ENCODE data around the gene RND2.
"Not testable (repeated sequence)": the region's sequence is repeated elsewhere in the genome, so short reads cannot be mapped to it uniquely, and the experiment has no call there.

RND2 gene, protein sequence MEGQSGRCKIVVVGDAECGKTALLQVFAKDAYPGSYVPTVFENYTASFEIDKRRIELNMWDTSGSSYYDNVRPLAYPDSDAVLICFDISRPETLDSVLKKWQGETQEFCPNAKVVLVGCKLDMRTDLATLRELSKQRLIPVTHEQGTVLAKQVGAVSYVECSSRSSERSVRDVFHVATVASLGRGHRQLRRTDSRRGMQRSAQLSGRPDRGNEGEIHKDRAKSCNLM

DNA sequence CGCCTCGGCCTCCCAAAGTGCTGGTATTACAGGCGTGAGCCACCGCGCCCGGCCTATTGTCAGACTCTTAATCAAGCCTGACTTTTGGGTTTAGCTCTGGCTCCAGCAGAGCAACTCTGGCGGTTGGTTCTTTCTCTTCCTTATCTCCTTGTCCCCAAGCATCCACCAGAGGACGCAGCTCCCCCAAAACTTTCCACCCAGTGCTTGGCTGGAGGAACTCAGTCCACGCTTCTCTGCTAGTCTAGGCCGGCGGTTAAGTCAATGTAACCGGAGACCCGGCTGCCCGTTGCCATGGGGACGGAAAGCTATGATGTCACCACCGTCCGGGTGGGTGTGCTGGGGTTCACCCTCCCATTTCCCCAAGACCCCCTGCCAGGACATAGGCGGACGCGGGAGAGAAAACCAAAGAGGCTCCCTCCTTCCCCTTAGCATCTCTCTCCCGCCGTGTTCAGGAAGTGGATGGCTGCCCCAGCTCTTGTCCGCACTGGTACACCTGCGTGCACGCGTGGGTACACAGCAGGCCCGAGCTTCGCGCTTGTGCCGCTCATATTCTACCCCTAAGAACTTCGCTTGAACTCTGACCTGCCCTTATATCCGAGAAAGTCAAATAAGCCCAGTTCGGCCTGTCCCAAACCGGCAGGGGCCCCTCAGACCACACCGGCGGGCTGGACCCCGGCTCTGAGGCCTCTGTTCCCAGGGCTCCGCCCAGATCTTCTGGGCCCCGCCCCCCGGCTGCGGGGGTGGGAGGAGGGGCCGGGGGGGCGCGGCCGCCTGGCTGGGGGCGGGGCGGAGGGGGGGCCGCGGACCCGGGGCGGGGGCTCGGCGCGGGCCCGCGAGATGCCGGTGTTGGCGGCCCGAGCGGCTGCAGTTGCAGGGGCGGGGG, at the start of gene RND2:
Gene RND2 (plus strand): TSS at position 825 of the 883 bp plus-strand sequence. CDS start 117 bp downstream, outside the sequence.
- peak; percentile 87 to 88 for DNase-seq

- no peak for DNase-seq
These were observed 49.8 kb upstream of the RND2 start for GRCh38 chr17:42975265-42975664.

- DNase-seq = not testable (repeated sequence)
These were observed 49.3 kb upstream of the RND2 start for GRCh38 chr17:42975701-42976100.

GRCh38 chr17:42979511-42980273, 45.3 kb upstream of the RND2 start, which contains the start of gene PTGES3L:
Gene PTGES3L, minus strand, starts transcription at chr17:42980080. Its CDS starts 27 bp downstream, at chr17:42980053.
- no peak for DNase-seq

- peak; percentile 90 to 92 for DNase-seq
These were observed 44.7 kb upstream of the RND2 start, which contains the start of gene RUNDC1 for GRCh38 chr17:42980274-42980765. Gene RUNDC1, plus strand, starts transcription at chr17:42980565. Its CDS starts 12 bp downstream, at chr17:42980577.

GRCh38 chr17:42980766-42981397, 44.1 kb upstream of the RND2 start:
- DNase-seq = peak; percentile 42 to 62

DNA sequence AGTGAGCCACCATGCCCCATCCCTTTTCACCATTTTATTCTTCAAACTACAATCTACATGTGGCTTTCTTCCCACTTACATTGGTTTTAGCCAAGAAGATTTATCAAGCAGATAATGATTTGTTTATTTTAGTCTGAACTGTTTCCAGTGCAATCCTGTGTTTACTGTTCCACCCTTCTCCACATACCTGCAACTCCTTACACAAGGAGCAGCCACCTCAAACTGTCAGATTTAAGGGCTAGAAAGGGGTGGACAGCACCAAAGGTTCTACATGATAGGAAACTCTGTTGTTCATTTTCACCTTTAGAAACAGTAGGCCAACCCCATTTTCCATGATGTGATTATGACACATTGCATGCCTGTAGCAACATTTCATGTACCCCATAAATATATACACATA, 42.8 kb upstream of the RND2 start:
- no peak for DNase-seq

DNA sequence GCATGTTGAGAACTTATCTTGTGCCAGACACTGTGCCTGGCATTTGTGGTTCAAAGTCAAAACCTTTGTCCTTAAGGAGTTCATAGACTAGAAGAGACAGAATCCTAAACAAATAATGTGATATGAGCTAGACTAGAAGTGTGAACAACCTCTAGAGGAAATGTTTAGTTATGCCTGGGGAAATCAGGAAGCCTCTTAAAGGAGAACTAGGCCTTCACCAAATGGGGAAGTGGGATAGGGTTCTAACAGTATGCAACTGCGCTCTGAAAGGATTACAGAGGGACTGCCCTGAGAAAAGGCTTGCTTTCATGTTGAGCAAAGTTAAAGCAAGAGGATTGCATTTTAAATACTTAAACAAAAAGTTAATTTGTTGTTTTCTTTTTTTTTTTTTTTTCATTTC, 39.8 kb upstream of the RND2 start:
- DNase-seq = peak in 1 of 2 donors; percentile 19

DNA sequence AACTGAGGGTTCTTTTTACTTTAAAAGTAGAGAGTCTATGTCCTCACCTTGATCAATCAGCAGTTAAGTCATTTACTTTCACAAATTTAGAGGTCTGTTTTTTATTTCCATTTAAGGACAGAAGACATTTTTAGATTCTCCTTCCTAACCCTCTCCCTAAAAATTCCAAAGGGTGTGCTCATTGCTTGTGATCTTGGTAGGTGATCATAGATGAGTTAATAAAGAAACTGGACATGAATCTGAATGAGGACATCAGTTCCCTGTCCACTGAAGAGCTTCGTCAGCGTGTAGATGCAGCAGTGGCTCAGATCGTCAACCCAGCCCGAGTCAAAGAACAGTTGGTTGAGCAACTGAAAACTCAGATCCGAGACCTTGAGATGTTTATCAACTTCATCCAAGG, 35.9 kb upstream of the RND2 start:
- no peak for DNase-seq

DNA sequence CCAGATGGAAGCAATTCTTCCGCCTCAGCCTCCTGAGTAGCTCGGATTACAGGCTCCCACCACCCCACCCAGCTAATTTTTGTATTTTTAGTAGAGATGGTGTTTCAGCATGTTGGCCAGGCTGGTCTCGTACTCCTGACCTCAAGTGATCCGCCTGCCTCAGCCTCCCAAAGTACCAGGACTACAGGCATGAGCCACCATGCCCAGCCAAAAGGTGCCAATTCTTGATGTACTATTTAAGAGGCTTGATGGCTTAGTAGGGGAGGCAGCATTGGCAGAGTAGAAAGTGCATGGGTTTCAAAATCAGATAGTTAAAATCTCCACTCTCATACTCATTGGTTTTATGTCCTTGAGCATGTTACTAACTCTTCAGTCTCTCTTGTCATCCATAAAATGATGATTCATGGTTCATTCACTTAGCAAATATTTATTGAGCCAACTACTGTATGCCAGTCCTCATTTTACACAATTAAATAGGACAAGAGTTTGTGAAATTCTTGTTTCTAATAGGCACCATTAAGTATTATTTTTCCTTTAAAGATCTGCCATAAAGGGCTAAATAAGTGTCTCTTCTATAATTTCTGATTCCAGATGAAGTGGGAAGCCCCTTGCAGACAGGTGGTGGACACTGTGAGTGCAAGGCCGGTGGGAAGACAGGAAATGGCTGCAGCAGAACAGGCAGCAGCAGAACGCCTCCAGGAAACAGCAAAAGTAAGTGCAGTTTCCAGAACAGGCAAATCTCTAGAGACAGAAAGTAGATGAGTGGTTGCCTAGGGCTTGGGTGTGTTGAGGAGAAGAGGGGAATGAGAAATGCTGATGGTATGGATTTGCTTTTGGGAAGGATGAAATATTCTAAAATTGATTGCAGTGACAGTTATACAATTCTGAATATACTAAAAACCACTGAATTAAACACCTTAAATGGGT, 35.0 kb upstream of the RND2 start:
- no peak for DNase-seq

GRCh38 chr17:42991471-42991870, 33.6 kb upstream of the RND2 start:
- DNase-seq = no peak

GRCh38 chr17:42992872-42993271, 32.2 kb upstream of the RND2 start:
- DNase-seq = no peak

GRCh38 chr17:42993913-42994312, 31.1 kb upstream of the RND2 start:
- not testable (repeated sequence) for DNase-seq

GRCh38 chr17:42997390-42997983, 27.5 kb upstream of the RND2 start:
- no peak for DNase-seq

DNA sequence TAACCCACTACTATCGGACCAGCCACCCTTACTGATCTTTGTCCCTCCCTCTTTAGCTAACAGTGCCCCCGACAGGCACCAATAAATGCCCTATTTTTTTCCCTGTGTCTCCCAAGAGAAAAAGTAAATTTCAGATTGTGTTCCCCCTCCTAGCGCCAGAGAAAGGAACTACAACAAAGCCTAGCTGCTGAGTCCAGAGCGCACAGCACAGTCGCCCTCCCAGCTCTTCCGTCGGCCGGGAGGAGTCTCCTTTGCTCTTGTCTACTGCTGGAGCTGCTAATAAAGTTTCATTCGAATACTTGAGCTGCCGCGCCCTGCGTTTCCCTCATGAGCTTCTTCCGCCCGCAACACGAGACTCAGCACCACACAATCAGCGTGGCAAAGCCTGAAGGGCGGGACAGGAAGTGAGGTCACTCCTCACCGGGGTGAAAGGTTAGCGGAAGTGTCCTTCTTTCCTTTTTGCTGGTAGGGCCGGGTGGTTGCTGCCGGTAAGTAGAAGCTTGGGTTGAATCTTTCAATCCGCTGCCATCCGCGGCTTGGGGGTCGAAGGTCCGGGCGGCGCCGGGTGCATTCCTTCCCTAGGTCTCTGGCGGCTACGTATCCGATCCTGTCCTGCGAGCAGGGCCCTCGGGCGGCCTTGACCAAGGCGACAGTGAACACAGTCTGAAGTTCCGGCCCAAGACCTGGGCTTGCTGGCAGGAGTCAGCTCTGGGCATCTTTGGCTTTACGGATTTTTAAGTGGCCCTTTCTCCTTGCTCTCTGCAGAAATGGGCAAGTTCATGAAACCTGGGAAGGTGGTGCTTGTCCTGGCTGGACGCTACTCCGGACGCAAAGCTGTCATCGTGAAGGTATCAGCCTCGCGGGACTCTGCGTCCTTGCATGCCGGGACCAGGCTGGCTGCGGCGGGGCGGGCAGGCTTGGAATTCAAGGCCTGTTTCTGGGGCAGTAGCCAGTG, 26.8 kb upstream of the RND2 start, which contains the start of gene RPL27:
Gene RPL27 (plus strand): TSS at position 436 of the 955 bp plus-strand sequence. CDS start 332 bp downstream, at position 768.
- DNase-seq = peak; percentile 99

- no peak for DNase-seq
These were observed 26.0 kb upstream of the RND2 start for GRCh38 chr17:42999003-42999525.

GRCh38 chr17:43000894-43001293, 24.1 kb upstream of the RND2 start:
- not testable (repeated sequence) for DNase-seq

DNA sequence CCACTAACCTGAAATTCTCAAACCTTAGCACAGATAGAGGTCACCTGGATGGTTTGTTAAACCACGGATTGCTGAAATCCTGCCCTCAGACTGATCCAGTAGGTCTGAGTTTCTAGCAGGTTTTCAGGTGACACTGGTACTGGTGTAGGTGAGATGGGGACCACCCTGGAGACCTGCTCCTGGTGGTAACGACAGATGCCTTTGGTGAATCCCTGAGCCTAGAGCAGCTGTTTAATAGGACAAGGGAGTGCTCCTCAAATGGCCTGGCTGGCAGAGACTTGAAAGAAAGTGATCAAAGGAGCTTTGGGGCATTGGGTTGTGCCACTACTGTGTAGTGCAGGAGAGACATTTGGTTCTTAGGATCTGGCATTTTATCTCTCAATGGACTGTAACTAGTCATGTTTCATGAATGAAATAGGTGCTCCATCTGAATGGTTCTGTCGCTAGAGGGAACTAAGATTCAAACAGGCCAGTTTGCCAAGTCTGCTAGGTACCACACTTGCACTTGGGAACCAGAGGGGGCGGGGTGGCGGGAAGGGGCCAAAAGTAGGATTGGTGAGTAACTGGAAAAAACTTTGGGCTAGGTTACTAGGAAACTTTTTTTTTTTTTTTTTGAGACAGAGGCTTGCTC, 21.4 kb upstream of the RND2 start:
- DNase-seq = no peak

Data from CD4-positive, alpha-beta T cell treated with Interferon alpha-2 for 1 hour (primary cell).